ENCODE results near the gene OLAH. TPM values are rescaled to one million over a fixed set of nuclear protein-coding genes. Genes with fewer than 3 reads are reported as not detected.

The OLAH gene
- not detected in 3 replicates for total RNA-seq (2021)
- Bru-seq, nascent RNA, result not detected
- long read RNA-seq, experiment 1, result 0 reads
- long read RNA-seq, experiment 2, result 0 reads
- long read RNA-seq, experiment 3, result 0 reads

DNA sequence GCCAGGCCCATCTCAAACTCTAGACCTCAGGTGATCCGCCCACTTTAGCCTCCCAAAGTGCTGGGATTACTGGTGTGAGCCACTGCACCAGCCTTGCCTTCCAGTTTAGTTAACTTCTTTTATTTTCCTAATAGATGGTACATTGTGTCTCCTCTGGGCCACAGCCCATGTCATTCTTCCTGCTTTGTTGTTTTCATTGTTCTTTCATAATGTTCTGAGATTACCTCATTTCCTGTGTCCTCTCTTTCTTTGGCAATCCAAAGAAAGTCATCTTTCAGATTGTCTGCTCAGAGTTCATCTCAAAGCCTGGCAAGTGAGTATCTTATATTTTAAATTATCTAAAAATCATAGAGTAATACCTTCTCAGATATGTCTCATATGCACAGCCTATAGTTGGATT is at the start of gene OLAH:
OLAH (plus strand) TSS at position 270 of the 400 bp plus-strand sequence. CDS start 3,346 bp downstream, outside the sequence.
- no peak for ATAC-seq
- POLR2A ChIA-PET, result no interaction called here
- DNase-seq (ENCODE audit: low spot score), result no peak

DNA sequence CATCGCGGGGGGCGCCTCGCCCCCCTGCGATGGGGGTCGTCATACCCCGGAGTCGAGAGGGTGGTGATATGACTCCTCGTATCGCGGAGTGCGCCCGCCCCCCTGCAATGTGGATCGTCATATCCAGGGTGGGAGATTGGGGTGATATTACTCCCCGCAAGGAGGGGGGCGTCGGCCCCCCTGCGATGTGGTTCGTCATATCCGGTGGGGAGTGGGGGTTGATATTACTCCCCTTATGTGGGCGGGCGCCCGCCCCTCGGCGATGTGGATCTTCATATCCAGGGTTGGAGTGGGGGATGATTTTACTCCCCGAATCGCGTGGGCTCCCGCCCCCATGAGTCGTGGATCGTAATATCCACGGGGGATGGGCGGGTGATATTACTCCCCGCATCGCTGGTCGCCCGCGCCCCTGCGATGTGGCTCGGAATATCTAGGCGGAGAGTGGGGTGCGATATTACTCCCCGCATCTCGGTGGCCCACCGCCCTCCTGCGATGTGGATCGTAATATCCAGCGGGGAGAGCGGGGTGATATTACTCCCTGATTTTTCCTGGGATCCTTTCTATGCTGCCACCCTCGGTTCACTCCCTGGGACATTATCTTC is 47.7 kb upstream of the OLAH start:
- ChIA-PET POLR2A (no interaction called here), CTCF (no interaction called here)
- H3K9me3 Mint-ChIP-seq, result peaks cover 3% of the 10 kb centered on the region; the same call in 1 of the 2 replicates
- H3K36me3 Mint-ChIP-seq, result no peaks in the 10 kb centered on the region
- H3K4me3 Mint-ChIP-seq, result no peak overlapping the region
- no peak overlapping the region for H3K27ac Mint-ChIP-seq
- DNase-seq (ENCODE audit: low spot score), result no peak
- no peak for ATAC-seq
- peaks cover 3% of the 10 kb centered on the region; the same call in 1 of the 2 replicates for H3K27me3 Mint-ChIP-seq (ENCODE audit: low read depth)
- peaks cover 10% of the 10 kb centered on the region; the same call in 1 of the 2 replicates for H3K4me1 Mint-ChIP-seq
- TF ChIP-seq NR1H2 (CRISPR knock-in tag; IDR thresholded peaks at IDR 0.05) (no peak), ZNF121 (CRISPR knock-in tag; IDR thresholded peaks at IDR 0.05) (no peak), FOXP1 (CRISPR knock-in tag; IDR thresholded peaks at IDR 0.05; ENCODE audit: borderline replicate concordance) (no peak), ZNF317 (CRISPR knock-in tag; IDR thresholded peaks at IDR 0.05; ENCODE audit: borderline replicate concordance, low read depth) (no peak), OVOL2 (CRISPR knock-in tag; IDR thresholded peaks at IDR 0.05; ENCODE audit: borderline replicate concordance) (no peak), IRF2 (CRISPR knock-in tag; IDR thresholded peaks at IDR 0.05; ENCODE audit: borderline replicate concordance, low read depth) (no peak), ELF4 (CRISPR knock-in tag; IDR thresholded peaks at IDR 0.05; ENCODE audit: low read depth) (no peak), EMX1 (CRISPR knock-in tag; IDR thresholded peaks at IDR 0.05) (no peak), ZNF671 (CRISPR knock-in tag; IDR thresholded peaks at IDR 0.05) (no peak)
- TF ChIP-seq, protein P1, sequence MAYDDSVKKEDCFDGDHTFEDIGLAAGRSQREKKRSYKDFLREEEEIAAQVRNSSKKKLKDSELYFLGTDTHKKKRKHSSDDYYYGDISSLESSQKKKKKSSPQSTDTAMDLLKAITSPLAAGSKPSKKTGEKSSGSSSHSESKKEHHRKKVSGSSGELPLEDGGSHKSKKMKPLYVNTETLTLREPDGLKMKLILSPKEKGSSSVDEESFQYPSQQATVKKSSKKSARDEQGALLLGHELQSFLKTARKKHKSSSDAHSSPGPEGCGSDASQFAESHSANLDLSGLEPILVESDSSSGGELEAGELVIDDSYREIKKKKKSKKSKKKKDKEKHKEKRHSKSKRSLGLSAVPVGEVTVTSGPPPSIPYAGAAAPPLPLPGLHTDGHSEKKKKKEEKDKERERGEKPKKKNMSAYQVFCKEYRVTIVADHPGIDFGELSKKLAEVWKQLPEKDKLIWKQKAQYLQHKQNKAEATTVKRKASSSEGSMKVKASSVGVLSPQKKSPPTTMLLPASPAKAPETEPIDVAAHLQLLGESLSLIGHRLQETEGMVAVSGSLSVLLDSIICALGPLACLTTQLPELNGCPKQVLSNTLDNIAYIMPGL (CRISPR knock-in tag; IDR thresholded peaks at IDR 0.05), result no peak
- TF ChIP-seq, protein P2, sequence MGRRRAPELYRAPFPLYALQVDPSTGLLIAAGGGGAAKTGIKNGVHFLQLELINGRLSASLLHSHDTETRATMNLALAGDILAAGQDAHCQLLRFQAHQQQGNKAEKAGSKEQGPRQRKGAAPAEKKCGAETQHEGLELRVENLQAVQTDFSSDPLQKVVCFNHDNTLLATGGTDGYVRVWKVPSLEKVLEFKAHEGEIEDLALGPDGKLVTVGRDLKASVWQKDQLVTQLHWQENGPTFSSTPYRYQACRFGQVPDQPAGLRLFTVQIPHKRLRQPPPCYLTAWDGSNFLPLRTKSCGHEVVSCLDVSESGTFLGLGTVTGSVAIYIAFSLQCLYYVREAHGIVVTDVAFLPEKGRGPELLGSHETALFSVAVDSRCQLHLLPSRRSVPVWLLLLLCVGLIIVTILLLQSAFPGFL (CRISPR knock-in tag; IDR thresholded peaks at IDR 0.05; ENCODE audit: borderline replicate concordance), result no peak
- TF ChIP-seq, protein P3, sequence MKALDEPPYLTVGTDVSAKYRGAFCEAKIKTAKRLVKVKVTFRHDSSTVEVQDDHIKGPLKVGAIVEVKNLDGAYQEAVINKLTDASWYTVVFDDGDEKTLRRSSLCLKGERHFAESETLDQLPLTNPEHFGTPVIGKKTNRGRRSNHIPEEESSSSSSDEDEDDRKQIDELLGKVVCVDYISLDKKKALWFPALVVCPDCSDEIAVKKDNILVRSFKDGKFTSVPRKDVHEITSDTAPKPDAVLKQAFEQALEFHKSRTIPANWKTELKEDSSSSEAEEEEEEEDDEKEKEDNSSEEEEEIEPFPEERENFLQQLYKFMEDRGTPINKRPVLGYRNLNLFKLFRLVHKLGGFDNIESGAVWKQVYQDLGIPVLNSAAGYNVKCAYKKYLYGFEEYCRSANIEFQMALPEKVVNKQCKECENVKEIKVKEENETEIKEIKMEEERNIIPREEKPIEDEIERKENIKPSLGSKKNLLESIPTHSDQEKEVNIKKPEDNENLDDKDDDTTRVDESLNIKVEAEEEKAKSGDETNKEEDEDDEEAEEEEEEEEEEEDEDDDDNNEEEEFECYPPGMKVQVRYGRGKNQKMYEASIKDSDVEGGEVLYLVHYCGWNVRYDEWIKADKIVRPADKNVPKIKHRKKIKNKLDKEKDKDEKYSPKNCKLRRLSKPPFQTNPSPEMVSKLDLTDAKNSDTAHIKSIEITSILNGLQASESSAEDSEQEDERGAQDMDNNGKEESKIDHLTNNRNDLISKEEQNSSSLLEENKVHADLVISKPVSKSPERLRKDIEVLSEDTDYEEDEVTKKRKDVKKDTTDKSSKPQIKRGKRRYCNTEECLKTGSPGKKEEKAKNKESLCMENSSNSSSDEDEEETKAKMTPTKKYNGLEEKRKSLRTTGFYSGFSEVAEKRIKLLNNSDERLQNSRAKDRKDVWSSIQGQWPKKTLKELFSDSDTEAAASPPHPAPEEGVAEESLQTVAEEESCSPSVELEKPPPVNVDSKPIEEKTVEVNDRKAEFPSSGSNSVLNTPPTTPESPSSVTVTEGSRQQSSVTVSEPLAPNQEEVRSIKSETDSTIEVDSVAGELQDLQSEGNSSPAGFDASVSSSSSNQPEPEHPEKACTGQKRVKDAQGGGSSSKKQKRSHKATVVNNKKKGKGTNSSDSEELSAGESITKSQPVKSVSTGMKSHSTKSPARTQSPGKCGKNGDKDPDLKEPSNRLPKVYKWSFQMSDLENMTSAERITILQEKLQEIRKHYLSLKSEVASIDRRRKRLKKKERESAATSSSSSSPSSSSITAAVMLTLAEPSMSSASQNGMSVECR (CRISPR knock-in tag; IDR thresholded peaks at IDR 0.05; ENCODE audit: borderline replicate concordance), result no peak
- TF ChIP-seq, protein P4, sequence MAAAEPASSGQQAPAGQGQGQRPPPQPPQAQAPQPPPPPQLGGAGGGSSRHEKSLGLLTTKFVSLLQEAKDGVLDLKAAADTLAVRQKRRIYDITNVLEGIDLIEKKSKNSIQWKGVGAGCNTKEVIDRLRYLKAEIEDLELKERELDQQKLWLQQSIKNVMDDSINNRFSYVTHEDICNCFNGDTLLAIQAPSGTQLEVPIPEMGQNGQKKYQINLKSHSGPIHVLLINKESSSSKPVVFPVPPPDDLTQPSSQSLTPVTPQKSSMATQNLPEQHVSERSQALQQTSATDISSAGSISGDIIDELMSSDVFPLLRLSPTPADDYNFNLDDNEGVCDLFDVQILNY (CRISPR knock-in tag; IDR thresholded peaks at IDR 0.05), result no peak
- TF ChIP-seq, protein P5, sequence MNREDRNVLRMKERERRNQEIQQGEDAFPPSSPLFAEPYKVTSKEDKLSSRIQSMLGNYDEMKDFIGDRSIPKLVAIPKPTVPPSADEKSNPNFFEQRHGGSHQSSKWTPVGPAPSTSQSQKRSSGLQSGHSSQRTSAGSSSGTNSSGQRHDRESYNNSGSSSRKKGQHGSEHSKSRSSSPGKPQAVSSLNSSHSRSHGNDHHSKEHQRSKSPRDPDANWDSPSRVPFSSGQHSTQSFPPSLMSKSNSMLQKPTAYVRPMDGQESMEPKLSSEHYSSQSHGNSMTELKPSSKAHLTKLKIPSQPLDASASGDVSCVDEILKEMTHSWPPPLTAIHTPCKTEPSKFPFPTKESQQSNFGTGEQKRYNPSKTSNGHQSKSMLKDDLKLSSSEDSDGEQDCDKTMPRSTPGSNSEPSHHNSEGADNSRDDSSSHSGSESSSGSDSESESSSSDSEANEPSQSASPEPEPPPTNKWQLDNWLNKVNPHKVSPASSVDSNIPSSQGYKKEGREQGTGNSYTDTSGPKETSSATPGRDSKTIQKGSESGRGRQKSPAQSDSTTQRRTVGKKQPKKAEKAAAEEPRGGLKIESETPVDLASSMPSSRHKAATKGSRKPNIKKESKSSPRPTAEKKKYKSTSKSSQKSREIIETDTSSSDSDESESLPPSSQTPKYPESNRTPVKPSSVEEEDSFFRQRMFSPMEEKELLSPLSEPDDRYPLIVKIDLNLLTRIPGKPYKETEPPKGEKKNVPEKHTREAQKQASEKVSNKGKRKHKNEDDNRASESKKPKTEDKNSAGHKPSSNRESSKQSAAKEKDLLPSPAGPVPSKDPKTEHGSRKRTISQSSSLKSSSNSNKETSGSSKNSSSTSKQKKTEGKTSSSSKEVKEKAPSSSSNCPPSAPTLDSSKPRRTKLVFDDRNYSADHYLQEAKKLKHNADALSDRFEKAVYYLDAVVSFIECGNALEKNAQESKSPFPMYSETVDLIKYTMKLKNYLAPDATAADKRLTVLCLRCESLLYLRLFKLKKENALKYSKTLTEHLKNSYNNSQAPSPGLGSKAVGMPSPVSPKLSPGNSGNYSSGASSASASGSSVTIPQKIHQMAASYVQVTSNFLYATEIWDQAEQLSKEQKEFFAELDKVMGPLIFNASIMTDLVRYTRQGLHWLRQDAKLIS (CRISPR knock-in tag; IDR thresholded peaks at IDR 0.05; ENCODE audit: borderline replicate concordance), result no peak
- TF ChIP-seq, protein P6, sequence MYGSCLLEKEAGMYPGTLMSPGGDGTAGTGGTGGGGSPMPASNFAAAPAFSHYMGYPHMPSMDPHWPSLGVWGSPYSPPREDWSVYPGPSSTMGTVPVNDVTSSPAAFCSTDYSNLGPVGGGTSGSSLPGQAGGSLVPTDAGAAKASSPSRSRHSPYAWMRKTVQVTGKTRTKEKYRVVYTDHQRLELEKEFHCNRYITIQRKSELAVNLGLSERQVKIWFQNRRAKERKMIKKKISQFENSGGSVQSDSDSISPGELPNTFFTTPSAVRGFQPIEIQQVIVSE (CRISPR knock-in tag; IDR thresholded peaks at IDR 0.05; ENCODE audit: borderline replicate concordance), result no peak
- TF ChIP-seq, protein P7, sequence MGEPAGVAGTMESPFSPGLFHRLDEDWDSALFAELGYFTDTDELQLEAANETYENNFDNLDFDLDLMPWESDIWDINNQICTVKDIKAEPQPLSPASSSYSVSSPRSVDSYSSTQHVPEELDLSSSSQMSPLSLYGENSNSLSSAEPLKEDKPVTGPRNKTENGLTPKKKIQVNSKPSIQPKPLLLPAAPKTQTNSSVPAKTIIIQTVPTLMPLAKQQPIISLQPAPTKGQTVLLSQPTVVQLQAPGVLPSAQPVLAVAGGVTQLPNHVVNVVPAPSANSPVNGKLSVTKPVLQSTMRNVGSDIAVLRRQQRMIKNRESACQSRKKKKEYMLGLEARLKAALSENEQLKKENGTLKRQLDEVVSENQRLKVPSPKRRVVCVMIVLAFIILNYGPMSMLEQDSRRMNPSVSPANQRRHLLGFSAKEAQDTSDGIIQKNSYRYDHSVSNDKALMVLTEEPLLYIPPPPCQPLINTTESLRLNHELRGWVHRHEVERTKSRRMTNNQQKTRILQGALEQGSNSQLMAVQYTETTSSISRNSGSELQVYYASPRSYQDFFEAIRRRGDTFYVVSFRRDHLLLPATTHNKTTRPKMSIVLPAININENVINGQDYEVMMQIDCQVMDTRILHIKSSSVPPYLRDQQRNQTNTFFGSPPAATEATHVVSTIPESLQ (CRISPR knock-in tag; IDR thresholded peaks at IDR 0.05), result no peak

More for the DNA sequence above, at the start of gene OLAH:
- peaks cover 16% of the 10 kb centered on the region for H3K4me1 Mint-ChIP-seq
- no peak within 1 kb of the TSS for H3K4me3 Mint-ChIP-seq
- CTCF ChIA-PET, result no interaction called here
- no peak within 1 kb of the TSS for H3K27ac Mint-ChIP-seq
- no peaks in the 10 kb centered on the region for H3K27me3 Mint-ChIP-seq (ENCODE audit: low read depth)
- no peaks in the 10 kb centered on the region for H3K36me3 Mint-ChIP-seq
- TF ChIP-seq ZNF138 (CRISPR knock-in tag; conservative IDR thresholded peaks at IDR 0.05), result no peak
- H3K9me3 Mint-ChIP-seq, result peaks cover 8% of the 10 kb centered on the region
